ENCODE results near the gene RPS25.
"Not testable (repeated sequence)": the region's sequence is repeated elsewhere in the genome, so short reads cannot be mapped to it uniquely, and the experiment has no call there.

Gene RPS25

GRCh38 chr11:119018074-119018938 lies at the start of gene RPS25, which contains the start of gene TRAPPC4:
RPS25 (minus strand) TSS chr11:119018343; CDS start chr11:119018284, 59 bp downstream.
TRAPPC4 (plus strand) TSS chr11:119018766; CDS start chr11:119018796, 30 bp downstream.
- DNase-seq: peak; percentile 83

GRCh38 chr11:119067371-119068222 lies 49.5 kb upstream of the RPS25 start, which contains the start of gene VPS11:
VPS11 (plus strand) TSS chr11:119067818; CDS start chr11:119067824, 6 bp downstream.
- DNase-seq: peak; percentile 80

- no peak for DNase-seq
Observed at GRCh38 chr11:119065369-119065768, 47.2 kb upstream of the RPS25 start.

- no peak for DNase-seq
Observed at GRCh38 chr11:119062779-119063178, 44.6 kb upstream of the RPS25 start.

- DNase-seq: no peak
Observed at GRCh38 chr11:119061256-119061655, 43.1 kb upstream of the RPS25 start.

- DNase-seq: not testable (repeated sequence)
Observed at GRCh38 chr11:119059128-119059527, 41.0 kb upstream of the RPS25 start.

GRCh38 chr11:119057000-119057769 lies 39.0 kb upstream of the RPS25 start, which contains the start of gene HYOU1:
HYOU1 (minus strand) TSS chr11:119057205; CDS start chr11:119056160, 1,045 bp downstream.
- peak; percentile 91 for DNase-seq

- no peak for DNase-seq
Observed at GRCh38 chr11:119056421-119056999, 38.4 kb upstream of the RPS25 start.

- no peak for DNase-seq
Observed at GRCh38 chr11:119055901-119056300, 37.8 kb upstream of the RPS25 start.

GRCh38 chr11:119054418-119054817 lies 36.3 kb upstream of the RPS25 start:
- DNase-seq: no peak

- DNase-seq: no peak
Observed at GRCh38 chr11:119052163-119052814, 34.1 kb upstream of the RPS25 start.

GRCh38 chr11:119051440-119052162 lies 33.5 kb upstream of the RPS25 start:
- DNase-seq: no peak

GRCh38 chr11:119049081-119049480 lies 30.9 kb upstream of the RPS25 start:
- no peak for DNase-seq

- no peak for DNase-seq
Observed at GRCh38 chr11:119048644-119049043, 30.5 kb upstream of the RPS25 start.

- no peak for DNase-seq
Observed at GRCh38 chr11:119047205-119047604, 29.1 kb upstream of the RPS25 start.

- DNase-seq: no peak
Observed at GRCh38 chr11:119046489-119046888, 28.3 kb upstream of the RPS25 start.

- no peak for DNase-seq
Observed at GRCh38 chr11:119044708-119045107, 26.6 kb upstream of the RPS25 start.

GRCh38 chr11:119042927-119043326 lies 24.8 kb upstream of the RPS25 start:
- no peak for DNase-seq

GRCh38 chr11:119041821-119042514 lies 23.8 kb upstream of the RPS25 start:
- no peak for DNase-seq

GRCh38 chr11:119039471-119039870 lies 21.3 kb upstream of the RPS25 start:
- not testable (repeated sequence) for DNase-seq

All from T1000 (cell line).